Testis (tissue), 2 donors: ENCODE data around the gene IL5.
A peak's percentile ranks its signal among the peaks of the same experiment; 100 is the strongest.

Experiments used
- CTCF ChIP-seq, 3 experiments: fragments of 450-650 bp in 2 of 3; fragments of 200-600 bp in 1 of 3; sonication (generic) in 1 of 3; IDR thresholded peaks; one replicate each; pipeline ENCODE4 v1.5.1; 2016 to 2019; ENCODE audit warnings: antibody characterized with exemption in 3 of 3, mild to moderate bottlenecking in 2 of 3, moderate library complexity in 1 of 3
- POLR2A ChIP-seq: fragments of 450-650 bp; IDR thresholded peaks from one replicate; pipeline ENCODE4 v1.6.1; 2017; ENCODE audit warnings: antibody characterized with exemption, mild to moderate bottlenecking, moderate library complexity

GRCh38 chr5:132526290-132526973 is 16.9 kb downstream of the IL5 start:
- peak; percentile 59 to 92 (median 79) for TF ChIP-seq CTCF (IDR thresholded peaks at IDR 0.05)
- TF ChIP-seq POLR2A, result no peak
